Nephron progenitor cell (in vitro differentiated cells): ENCODE results near the gene KRT35.

Source experiments
- DNase-seq: peaks from one replicate; pipeline ENCODE4 v3.0.0; 2021
- H3K27ac Mint-ChIP-seq: 2 replicates; pipeline ENCODE4 v1.8.0; 2021; ENCODE audit warnings: mild to moderate bottlenecking, moderate library complexity, mixed read lengths
- H3K27me3 Mint-ChIP-seq: 2 replicates; pipeline ENCODE4 v1.8.0; 2021; ENCODE audit warnings: mild to moderate bottlenecking, low read depth, mixed read lengths; ENCODE audit not compliant: poor library complexity
- H3K36me3 Mint-ChIP-seq: 2 replicates; pipeline ENCODE4 v1.8.0; 2021; ENCODE audit warnings: low read depth, mixed read lengths
- H3K4me1 Mint-ChIP-seq: 2 replicates; pipeline ENCODE4 v1.8.0; 2021; ENCODE audit warnings: mixed read lengths
- H3K4me3 Mint-ChIP-seq: 2 replicates; pipeline ENCODE4 v1.8.0; 2021; ENCODE audit warnings: mild to moderate bottlenecking, moderate library complexity, mixed read lengths
- H3K9me3 Mint-ChIP-seq: 2 replicates; pipeline ENCODE4 v1.8.0; 2021; ENCODE audit warnings: mild to moderate bottlenecking, moderate library complexity, mixed read lengths
- TF ChIP-seq, protein P1 (sequence below): fragments of 200-600 bp; sonication (generic); IDR thresholded peaks from 2 replicates; pipeline ENCODE4 v1.5.0; 2021; ENCODE audit warnings: antibody characterized with exemption

The KRT35 gene

DNA sequence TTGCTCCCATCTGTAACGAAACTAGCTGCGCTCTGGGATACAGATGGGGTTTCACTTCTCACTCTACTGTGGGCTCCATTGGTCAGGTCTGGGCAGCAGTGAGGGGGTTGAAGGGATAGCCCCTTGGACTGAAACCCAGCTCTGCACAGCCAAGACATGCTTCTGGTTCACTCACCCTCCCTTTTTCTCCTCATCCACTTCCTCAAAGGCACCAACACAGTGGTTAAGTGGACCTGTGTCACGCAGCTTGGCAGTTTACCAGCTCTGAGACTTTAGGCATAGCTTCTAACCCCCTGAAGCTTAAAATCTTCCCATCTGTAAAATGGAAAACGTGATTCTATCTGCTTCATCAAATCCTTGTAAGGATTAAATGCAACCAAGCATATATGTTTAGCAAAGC lies 28.7 kb downstream of the KRT35 start:
- Mint-ChIP-seq H3K27me3 (peaks cover 7% of the 10 kb centered on the region), H3K4me1 (no peaks in the 10 kb centered on the region), H3K27ac (no peak overlapping the region), H3K36me3 (no peaks in the 10 kb centered on the region), H3K4me3 (no peak overlapping the region), H3K9me3 (peaks cover 19% of the 10 kb centered on the region)
- TF ChIP-seq, protein P1, sequence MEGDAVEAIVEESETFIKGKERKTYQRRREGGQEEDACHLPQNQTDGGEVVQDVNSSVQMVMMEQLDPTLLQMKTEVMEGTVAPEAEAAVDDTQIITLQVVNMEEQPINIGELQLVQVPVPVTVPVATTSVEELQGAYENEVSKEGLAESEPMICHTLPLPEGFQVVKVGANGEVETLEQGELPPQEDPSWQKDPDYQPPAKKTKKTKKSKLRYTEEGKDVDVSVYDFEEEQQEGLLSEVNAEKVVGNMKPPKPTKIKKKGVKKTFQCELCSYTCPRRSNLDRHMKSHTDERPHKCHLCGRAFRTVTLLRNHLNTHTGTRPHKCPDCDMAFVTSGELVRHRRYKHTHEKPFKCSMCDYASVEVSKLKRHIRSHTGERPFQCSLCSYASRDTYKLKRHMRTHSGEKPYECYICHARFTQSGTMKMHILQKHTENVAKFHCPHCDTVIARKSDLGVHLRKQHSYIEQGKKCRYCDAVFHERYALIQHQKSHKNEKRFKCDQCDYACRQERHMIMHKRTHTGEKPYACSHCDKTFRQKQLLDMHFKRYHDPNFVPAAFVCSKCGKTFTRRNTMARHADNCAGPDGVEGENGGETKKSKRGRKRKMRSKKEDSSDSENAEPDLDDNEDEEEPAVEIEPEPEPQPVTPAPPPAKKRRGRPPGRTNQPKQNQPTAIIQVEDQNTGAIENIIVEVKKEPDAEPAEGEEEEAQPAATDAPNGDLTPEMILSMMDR: no peak
- no peak for DNase-seq

DNA sequence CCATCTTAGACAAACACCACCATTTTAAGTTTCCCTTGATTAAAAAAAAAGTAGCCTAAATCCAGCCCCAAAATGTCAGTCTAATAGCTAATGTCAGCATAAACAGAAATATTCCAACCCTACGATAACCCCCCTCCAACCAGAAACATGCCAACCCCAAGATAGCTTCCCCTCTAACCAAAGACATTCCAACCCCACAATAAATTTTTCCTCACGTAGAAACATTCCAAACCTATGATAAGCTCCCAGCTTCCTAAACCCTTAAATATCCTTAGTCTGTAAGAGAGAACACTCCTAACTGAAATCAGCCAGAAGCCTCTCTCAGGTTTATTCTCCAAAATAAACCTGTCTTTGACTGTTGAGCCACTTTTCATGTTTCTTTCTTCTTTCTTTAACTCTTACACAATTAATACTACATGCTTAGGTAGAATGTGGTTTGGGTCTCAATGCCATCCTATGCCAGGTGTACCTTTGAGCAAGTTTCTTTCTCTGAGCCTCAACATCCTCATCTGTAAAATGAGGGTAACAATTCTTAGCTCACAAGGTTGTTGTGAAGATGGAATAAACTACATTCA lies 29.7 kb downstream of the KRT35 start:
- DNase-seq: no peak
- no peaks in the 10 kb centered on the region for H3K36me3 Mint-ChIP-seq
- peaks cover 7% of the 10 kb centered on the region for H3K27me3 Mint-ChIP-seq
- H3K27ac Mint-ChIP-seq: no peak overlapping the region
- peaks cover 19% of the 10 kb centered on the region for H3K9me3 Mint-ChIP-seq
- TF ChIP-seq, protein P1: no peak
- H3K4me3 Mint-ChIP-seq: no peak overlapping the region
- H3K4me1 Mint-ChIP-seq: no peaks in the 10 kb centered on the region

DNA sequence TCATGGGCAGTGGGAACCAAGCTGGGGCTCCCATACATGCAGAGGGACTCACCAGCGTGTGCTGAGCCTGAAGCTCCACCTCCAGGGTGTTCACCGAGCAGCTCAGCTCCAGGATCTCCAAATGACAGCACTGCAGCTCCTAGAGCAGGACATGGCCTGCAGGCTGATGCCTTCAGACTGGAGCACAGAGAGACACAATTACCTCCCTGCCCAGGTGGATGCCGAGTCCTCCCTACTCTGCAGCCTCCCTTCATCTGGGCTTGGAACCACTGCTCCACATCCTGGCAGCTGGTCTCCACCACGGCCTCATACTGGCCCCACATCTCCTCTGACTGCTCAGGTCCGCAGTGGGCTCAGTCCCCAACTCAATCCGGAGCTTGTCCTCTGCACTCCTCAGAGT lies 31.9 kb downstream of the KRT35 start:
- Mint-ChIP-seq H3K9me3 (peaks cover 19% of the 10 kb centered on the region), H3K27me3 (peaks cover 8% of the 10 kb centered on the region), H3K4me3 (no peak overlapping the region), H3K27ac (no peak overlapping the region), H3K4me1 (no peaks in the 10 kb centered on the region), H3K36me3 (no peaks in the 10 kb centered on the region)
- DNase-seq: no peak
- TF ChIP-seq, protein P1: no peak

DNA sequence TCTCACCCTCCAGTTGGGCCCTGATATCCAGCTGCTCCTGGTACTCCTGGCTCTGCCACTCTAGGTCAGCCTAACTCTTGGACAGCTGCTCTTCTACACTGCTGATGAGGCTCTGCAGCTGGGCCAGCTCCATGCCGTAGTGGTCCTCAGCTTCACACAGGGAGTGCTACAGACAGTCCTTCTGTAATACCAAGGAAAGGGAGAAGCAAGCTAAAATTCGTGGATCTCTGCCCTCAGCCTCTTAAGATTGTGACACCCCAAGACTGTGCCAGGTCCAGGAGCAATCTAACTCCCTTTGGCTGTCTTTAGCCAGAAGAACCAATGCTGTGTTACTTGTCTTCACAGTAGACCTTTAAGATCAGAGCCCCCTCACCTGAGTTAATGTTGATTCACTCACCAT lies 32.4 kb downstream of the KRT35 start:
- H3K4me1 Mint-ChIP-seq: no peaks in the 10 kb centered on the region
- peaks cover 19% of the 10 kb centered on the region for H3K9me3 Mint-ChIP-seq
- no peak overlapping the region for H3K4me3 Mint-ChIP-seq
- H3K27ac Mint-ChIP-seq: no peak overlapping the region
- H3K36me3 Mint-ChIP-seq: no peaks in the 10 kb centered on the region
- no peak for DNase-seq
- peaks cover 8% of the 10 kb centered on the region for H3K27me3 Mint-ChIP-seq
- TF ChIP-seq, protein P1: no peak

DNA sequence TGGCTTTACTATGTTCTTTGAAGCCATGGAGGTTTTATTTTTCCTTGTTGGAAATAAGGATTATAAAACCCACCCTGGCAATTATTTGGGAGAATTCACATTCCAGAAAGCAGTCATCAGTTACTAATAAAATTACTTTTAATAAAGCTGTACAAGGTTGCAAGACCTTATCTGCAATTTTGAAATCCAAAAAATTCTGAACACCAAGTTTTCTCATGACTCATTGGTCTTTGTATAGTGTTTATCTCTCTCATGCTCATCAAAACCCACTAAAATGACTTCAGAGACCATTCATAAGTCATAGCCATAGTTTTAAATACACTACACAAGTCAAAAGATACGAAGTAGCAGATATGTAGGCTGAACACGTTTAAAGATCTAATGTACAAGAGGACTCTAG lies 34.1 kb downstream of the KRT35 start:
- no peak for DNase-seq
- TF ChIP-seq, protein P1: no peak
- Mint-ChIP-seq H3K36me3 (no peaks in the 10 kb centered on the region), H3K27ac (no peak overlapping the region), H3K27me3 (peaks cover 8% of the 10 kb centered on the region), H3K4me1 (no peaks in the 10 kb centered on the region), H3K4me3 (no peak overlapping the region), H3K9me3 (peaks cover 12% of the 10 kb centered on the region)

DNA sequence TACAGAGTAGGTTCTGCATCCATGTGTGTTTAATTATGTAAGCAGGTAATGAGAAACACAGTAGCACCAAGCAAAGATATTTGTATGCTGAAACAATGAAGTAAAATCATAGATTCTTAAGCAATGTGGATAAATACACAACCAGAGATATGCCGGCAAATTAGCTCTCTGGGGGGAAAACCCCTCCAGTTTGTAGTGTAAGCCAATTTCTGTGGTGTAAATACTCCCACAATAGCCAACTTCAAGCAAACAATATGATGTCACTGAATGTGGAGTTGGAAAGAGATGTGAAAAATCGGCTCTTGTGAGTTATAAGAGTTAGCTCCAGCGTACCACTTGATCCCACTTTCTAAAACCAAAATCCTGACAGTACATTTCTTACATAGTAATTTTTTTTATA lies 36.3 kb downstream of the KRT35 start:
- no peak for DNase-seq
- Mint-ChIP-seq H3K4me3 (no peak overlapping the region), H3K4me1 (no peaks in the 10 kb centered on the region), H3K9me3 (no peaks in the 10 kb centered on the region), H3K36me3 (no peaks in the 10 kb centered on the region), H3K27me3 (peaks cover 8% of the 10 kb centered on the region), H3K27ac (no peak overlapping the region)
- TF ChIP-seq, protein P1: no peak
